Osteocyte (in vitro differentiated cells): ENCODE results near the gene PAGE4. TPM values are rescaled to one million over a fixed set of nuclear protein-coding genes. Genes with fewer than 3 reads are reported as not detected.

Source experiments
- DNase-seq: peaks from one replicate; pipeline ENCODE4 v3.0.0; 2021; ENCODE audit warnings: mixed read lengths; ENCODE audit not compliant: unreplicated experiment; ENCODE audit errors: extremely low spot score
- H3K27ac Mint-ChIP-seq: one replicate; pipeline ENCODE4 v1.8.0; 2021; ENCODE audit warnings: mild to moderate bottlenecking, mixed read lengths; ENCODE audit not compliant: unreplicated experiment
- H3K27me3 Mint-ChIP-seq: one replicate; pipeline ENCODE4 v1.8.0; 2021; ENCODE audit warnings: mixed read lengths; ENCODE audit not compliant: unreplicated experiment
- H3K36me3 Mint-ChIP-seq: one replicate; pipeline ENCODE4 v1.8.0; 2021; ENCODE audit warnings: mixed read lengths; ENCODE audit not compliant: unreplicated experiment
- H3K4me1 Mint-ChIP-seq: one replicate; pipeline ENCODE4 v1.8.0; 2021; ENCODE audit warnings: mixed read lengths; ENCODE audit not compliant: unreplicated experiment
- H3K4me3 Mint-ChIP-seq: one replicate; pipeline ENCODE4 v1.8.0; 2021; ENCODE audit warnings: mild to moderate bottlenecking, moderate library complexity, mixed read lengths; ENCODE audit not compliant: unreplicated experiment
- H3K9me3 Mint-ChIP-seq: one replicate; pipeline ENCODE4 v1.8.0; 2021; ENCODE audit warnings: mixed read lengths; ENCODE audit not compliant: unreplicated experiment
- CTCF ChIP-seq: fragments of 200-600 bp; sonication (generic); IDR thresholded peaks from 2 replicates; pipeline ENCODE4 v1.5.0; 2021; ENCODE audit warnings: antibody characterized with exemption, mild to moderate bottlenecking, moderate library complexity
- total RNA-seq: library from RNA; stranded (reverse); gene quantifications from 2 replicates; pipeline ENCODE4 v1.2.1, GENCODE V29; 2021

The PAGE4 gene
- total RNA-seq, 1 donor from 2014 or later = not detected

GRCh38 chrX:49842621-49843020 is 13.5 kb downstream of the PAGE4 start:
- Mint-ChIP-seq H3K27ac (no peak overlapping the region), H3K4me1 (no peaks in the 10 kb centered on the region), H3K9me3 (peaks cover 11% of the 10 kb centered on the region), H3K4me3 (no peak overlapping the region), H3K27me3 (no peaks in the 10 kb centered on the region), H3K36me3 (no peaks in the 10 kb centered on the region)
- no peak for TF ChIP-seq CTCF
- no peak for DNase-seq

- Mint-ChIP-seq H3K4me3 (no peak overlapping the region), H3K27ac (no peak overlapping the region), H3K9me3 (peaks cover 11% of the 10 kb centered on the region)
Measured at GRCh38 chrX:49844611-49845010, 15.5 kb downstream of the PAGE4 start.

GRCh38 chrX:49845701-49846403 is 16.7 kb downstream of the PAGE4 start:
- Mint-ChIP-seq H3K9me3 (peaks cover 11% of the 10 kb centered on the region), H3K4me1 (no peaks in the 10 kb centered on the region), H3K27me3 (peaks cover 5% of the 10 kb centered on the region), H3K27ac (no peak overlapping the region), H3K4me3 (no peak overlapping the region), H3K36me3 (no peaks in the 10 kb centered on the region)
- TF ChIP-seq CTCF = no peak
- no peak for DNase-seq

More at GRCh38 chrX:49844611-49845010, 15.5 kb downstream of the PAGE4 start:
- Mint-ChIP-seq H3K27me3 (peaks cover under 1% of the 10 kb centered on the region), H3K36me3 (no peaks in the 10 kb centered on the region), H3K4me1 (no peaks in the 10 kb centered on the region)
- DNase-seq = no peak
- no peak for TF ChIP-seq CTCF

- Mint-ChIP-seq H3K36me3 (no peaks in the 10 kb centered on the region), H3K4me1 (no peaks in the 10 kb centered on the region), H3K4me3 (no peak overlapping the region), H3K27me3 (peaks cover 7% of the 10 kb centered on the region), H3K9me3 (peaks cover 11% of the 10 kb centered on the region), H3K27ac (no peak overlapping the region)
- no peak for TF ChIP-seq CTCF
- no peak for DNase-seq
Measured at GRCh38 chrX:49846522-49846921, 17.4 kb downstream of the PAGE4 start.

- H3K4me3 Mint-ChIP-seq = no peak overlapping the region
- H3K36me3 Mint-ChIP-seq = no peaks in the 10 kb centered on the region
- H3K27me3 Mint-ChIP-seq = peaks cover 14% of the 10 kb centered on the region
- no peak overlapping the region for H3K27ac Mint-ChIP-seq
- peaks cover 4% of the 10 kb centered on the region for H3K9me3 Mint-ChIP-seq
- no peak for TF ChIP-seq CTCF
- no peak for DNase-seq
- no peaks in the 10 kb centered on the region for H3K4me1 Mint-ChIP-seq
Measured at GRCh38 chrX:49848275-49848674, 19.2 kb downstream of the PAGE4 start.
